Endothelial cell of coronary artery (primary cell): Measurements from ENCODE around the gene ZNF649. TPM values are rescaled to one million over a fixed set of nuclear protein-coding genes. Genes with fewer than 3 reads are reported as not detected.

Source experiments
- total RNA-seq: library from RNA; depleted of rRNA; stranded (reverse); fragments of >200 nt; gene quantifications from 2 replicates; pipeline ENCODE4 v1.2.3, GENCODE V29; 2014

ZNF649 gene
- 7.6 and 9.6 TPM in 2 replicates for total RNA-seq

DNA sequence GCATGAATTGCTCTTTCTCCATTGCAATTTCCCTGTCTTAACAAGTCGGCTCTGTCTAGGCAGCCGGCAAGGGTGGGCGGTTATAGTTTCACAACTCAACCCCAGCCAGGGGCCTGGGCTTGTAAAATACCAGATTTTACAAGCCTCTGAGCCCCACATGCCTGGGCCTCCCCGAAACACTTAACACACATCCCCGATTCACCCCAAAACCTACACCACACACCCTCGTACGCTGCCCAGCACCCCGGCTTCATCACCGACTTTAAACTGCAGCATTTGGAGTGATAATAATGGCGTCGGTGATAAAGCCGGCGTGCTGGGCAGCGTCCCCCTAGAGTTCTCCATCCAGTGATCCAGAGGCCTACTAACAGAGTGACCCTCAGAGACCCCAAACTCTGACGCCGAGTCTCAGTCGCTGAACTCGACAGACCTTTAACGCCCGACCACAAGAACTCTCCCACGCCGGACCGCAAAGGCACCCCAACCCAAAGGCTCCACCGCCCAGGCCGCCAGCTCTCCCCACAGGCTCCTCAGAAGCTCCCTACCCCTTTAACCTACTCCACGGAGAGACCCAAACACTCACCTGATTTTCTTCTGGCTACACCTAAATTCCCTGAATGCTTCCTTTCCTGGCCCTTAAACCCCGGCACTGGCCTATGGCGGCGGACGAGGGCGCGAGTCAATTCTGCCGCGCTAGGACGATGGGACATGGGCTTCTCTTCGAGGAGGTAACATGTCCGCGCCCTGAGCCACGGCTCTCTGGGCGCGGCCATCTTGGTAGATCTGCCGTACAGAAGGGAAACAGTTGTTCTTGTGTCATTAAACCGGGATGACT is at the start of gene ZNF649:
ZNF649 (minus strand) TSS at position 687 of the 835 bp plus-strand sequence. CDS start 4,910 bp downstream, outside the sequence.

DNA sequence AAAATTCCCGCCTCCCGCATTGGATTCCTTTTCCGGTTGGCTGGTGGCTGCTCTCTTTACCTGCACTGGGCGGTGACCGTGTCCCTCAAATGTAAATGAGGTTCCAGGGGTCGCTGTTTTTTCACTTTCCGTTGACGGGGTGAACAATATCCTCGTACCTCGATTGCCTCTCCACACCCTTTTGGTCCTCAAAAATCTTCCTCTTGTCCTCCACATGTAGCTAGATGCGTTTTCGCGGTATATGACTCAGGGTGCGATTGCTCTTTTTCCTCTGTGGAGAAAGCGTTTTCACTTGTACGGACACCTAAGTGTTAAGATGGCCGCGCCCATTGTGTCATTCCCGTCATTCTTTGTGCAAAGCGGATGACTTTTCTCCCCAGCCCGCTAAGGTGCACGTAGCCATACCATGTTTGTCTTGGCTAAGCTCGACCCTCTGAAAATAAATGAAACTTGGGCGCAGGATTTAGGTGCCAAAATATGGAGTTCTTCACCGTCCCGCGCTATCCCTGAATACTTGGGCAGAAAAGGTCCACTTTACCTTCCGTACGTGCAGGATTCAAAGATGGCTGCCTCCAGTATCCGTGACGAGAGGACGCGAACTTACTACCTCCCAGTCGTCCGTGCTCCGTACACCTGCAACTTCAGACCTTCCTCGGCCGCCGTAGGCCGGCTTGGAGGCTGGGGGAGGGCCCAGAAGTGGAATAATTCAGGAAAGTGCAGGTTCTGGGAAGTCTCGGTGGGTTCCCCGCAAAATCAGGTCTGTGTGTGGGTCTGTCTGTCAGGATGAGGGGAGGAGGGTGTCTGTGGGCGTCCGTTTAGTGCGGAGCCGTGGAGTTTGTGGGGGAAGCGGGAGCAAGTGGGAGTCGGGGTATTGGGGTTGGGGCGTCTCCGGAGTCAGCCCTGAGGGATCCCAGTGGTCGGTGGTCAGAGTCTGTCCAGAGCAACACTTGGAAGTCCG is 22.2 kb upstream of the ZNF649 start, which contains the start of gene ZNF613:
ZNF613 (plus strand) TSS at position 689 of the 958 bp plus-strand sequence. CDS start 8,749 bp downstream, outside the sequence.

DNA sequence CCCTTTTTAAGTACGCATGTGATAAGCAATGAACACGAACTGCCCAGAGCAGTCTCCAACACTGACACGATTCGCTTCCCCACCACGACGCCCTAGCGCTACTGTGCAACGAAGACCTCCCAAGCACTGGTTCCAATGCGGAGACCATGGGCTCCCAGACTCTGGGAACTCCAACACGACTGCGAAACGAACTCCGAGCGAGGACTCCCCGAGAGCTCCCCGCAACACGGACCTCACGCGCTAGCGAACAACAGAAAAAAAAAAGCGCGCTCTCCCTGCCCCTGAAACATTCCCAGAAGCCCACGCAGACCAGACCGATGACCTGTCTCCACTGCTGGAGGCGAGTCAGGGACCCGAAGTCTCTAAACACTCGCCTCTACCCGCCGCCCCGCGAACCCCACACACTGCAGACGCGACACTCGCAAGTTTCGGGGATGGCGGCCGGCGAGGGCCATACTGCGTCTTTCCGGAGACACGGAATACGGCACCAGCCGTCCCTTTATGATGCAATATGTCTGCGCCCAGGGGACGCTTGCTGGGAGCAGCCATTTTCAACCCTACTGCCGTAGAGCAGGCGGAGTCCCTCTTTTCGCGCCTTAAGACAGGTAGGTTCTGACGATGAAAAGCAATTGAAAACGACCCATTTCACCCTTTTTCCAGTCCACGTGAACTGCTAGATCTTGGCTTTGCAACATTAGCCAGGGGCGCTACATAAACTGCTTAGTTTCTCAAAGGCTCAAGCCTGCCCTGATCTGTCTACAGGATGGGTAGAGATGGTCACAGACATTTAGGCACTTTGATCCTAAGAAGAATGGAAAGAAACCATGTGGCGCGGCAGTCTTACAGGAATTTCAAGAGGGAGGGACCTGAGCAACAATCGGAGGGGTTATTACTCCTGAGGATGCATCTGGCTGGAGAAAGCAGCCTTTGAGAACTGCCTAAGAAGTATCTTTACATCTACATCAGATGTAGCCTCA is 17.0 kb downstream of the ZNF649 start, which contains the start of gene ZNF577:
ZNF577 (minus strand) TSS at position 430 of the 977 bp plus-strand sequence. CDS start 7,569 bp downstream, outside the sequence.

Other genes starting within 250 kb of the ZNF649 start
- gene SPACA6, start 211.7 kb downstream of the ZNF649 start, total RNA-seq: 4.0 and 11.6 TPM in 2 replicates
- gene HAS1, start 181.0 kb downstream of the ZNF649 start, total RNA-seq: 5.1 TPM in 1 of 2 replicates, not detected in the other
- gene FPR1, start 153.1 kb downstream of the ZNF649 start, total RNA-seq: not detected in 2 replicates
- not detected in 2 replicates for gene FPR2, start 143.8 kb downstream of the ZNF649 start, total RNA-seq
- under 0.01 and 2.4 TPM in 2 replicates for gene FPR3, start 109.9 kb downstream of the ZNF649 start, total RNA-seq
- gene ZNF577, start 17.1 kb downstream of the ZNF649 start, total RNA-seq: 2.7 and 6.6 TPM in 2 replicates
- gene ZNF613, start 22.5 kb upstream of the ZNF649 start, total RNA-seq: 6.6 and 7.9 TPM in 2 replicates
- gene ZNF350, start 81.8 kb upstream of the ZNF649 start, total RNA-seq: 8.0 and 10.3 TPM in 2 replicates
- 6.0 and 9.5 TPM in 2 replicates for gene ZNF615, start 103.2 kb upstream of the ZNF649 start, total RNA-seq
- gene ZNF614, start 123.4 kb upstream of the ZNF649 start, total RNA-seq: 8.3 and 9.4 TPM in 2 replicates
- 5.3 and 8.6 TPM in 2 replicates for gene ZNF432, start 143.8 kb upstream of the ZNF649 start, total RNA-seq
- 13.0 and 21.0 TPM in 2 replicates for gene ZNF841, start 190.7 kb upstream of the ZNF649 start, total RNA-seq
- gene ZNF616, start 234.9 kb upstream of the ZNF649 start, total RNA-seq: 6.8 and 8.6 TPM in 2 replicates